ENCODE data around the gene ORM2. TPM values are rescaled to one million over a fixed set of nuclear protein-coding genes. Genes with fewer than 3 reads are reported as not detected.
A peak's percentile ranks its signal among the peaks of the same experiment; 100 is the strongest.
"Not testable (repeated sequence)": the region's sequence is repeated elsewhere in the genome, so short reads cannot be mapped to it uniquely, and the experiment has no call there.

Gene ORM2
- polyA plus RNA-seq, 1 donor from 2014 or later: not detected

- no peak overlapping the region for H3K4me3 Mint-ChIP-seq
- H3K4me1 Mint-ChIP-seq: no peaks in the 10 kb centered on the region
- peaks cover 0 to 5% (median 2%) of the 10 kb centered on the region in 3 donors for H3K9me3 Mint-ChIP-seq
- H3K36me3 Mint-ChIP-seq: no peaks in the 10 kb centered on the region
- H3K27me3 Mint-ChIP-seq: peaks cover 9% of the 10 kb centered on the region
- no peak overlapping the region for H3K27ac Mint-ChIP-seq
Observed at GRCh38 chr9:114316605-114317230, 13.0 kb upstream of the ORM2 start.

- Mint-ChIP-seq H3K36me3 (no peaks in the 10 kb centered on the region), H3K9me3 (peaks cover 0 to 5% (median 2%) of the 10 kb centered on the region in 3 donors), H3K4me3 (no peak overlapping the region), H3K27ac (no peak overlapping the region), H3K27me3 (peaks cover 14% of the 10 kb centered on the region), H3K4me1 (no peaks in the 10 kb centered on the region)
Observed at GRCh38 chr9:114317665-114318357, 11.9 kb upstream of the ORM2 start.

DNA sequence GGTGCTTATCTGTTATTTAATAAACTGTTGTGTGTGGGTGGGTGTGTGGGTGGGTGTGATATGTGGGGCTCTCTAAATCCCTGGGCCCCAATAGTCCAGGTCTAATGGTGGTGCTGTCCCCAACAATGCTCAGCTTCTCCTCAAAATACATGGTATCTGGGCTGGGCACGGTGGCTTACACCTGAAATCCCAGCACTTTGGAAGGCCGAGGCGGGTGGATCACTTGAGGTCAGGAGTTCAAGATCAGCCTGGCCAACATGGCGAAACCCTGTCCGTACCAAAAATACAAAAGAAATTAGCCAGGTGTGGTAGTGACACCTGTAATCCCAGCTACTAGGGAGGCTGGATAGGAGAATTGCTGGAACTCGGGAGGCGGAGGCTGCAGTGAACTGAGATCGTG lies 11.3 kb upstream of the ORM2 start:
- no peaks in the 10 kb centered on the region for H3K4me1 Mint-ChIP-seq
- peaks cover 0 to 5% (median 2%) of the 10 kb centered on the region in 3 donors for H3K9me3 Mint-ChIP-seq
- peaks cover 14% of the 10 kb centered on the region for H3K27me3 Mint-ChIP-seq
- H3K27ac Mint-ChIP-seq: no peak overlapping the region
- no peak overlapping the region for H3K4me3 Mint-ChIP-seq
- no peaks in the 10 kb centered on the region for H3K36me3 Mint-ChIP-seq

DNA sequence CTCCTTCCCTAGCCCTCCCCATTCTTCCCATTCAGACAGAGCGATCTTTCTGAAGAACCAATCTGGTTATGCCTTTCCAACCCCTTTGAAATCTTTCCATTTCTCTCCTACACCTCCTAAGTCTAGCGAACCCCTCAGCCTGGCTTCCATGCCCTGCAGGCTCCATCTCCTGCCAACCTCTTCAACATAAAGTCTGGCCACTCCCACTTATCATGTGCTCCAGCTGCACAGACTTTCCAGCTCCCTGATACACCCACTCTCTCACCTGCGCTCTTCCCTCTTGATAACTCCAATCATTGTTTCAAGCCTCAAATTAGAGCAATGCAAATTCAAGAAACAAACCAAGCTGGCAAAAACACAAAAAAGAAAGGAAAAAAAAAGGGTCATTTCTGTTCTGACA lies 10.5 kb upstream of the ORM2 start:
- no peaks in the 10 kb centered on the region for H3K36me3 Mint-ChIP-seq
- H3K4me1 Mint-ChIP-seq: no peaks in the 10 kb centered on the region
- H3K4me3 Mint-ChIP-seq: no peak overlapping the region
- H3K27ac Mint-ChIP-seq: peak overlapping the region in 1 of 3 donors; percentile 21
- H3K27me3 Mint-ChIP-seq: peaks cover 14% of the 10 kb centered on the region
- H3K9me3 Mint-ChIP-seq: peaks cover 0 to 5% (median 2%) of the 10 kb centered on the region in 3 donors

- not testable (repeated sequence) for H3K27ac Mint-ChIP-seq, H3K4me3 Mint-ChIP-seq, H3K36me3 Mint-ChIP-seq, H3K9me3 Mint-ChIP-seq, H3K4me1 Mint-ChIP-seq
- peaks cover 14% of the 10 kb centered on the region for H3K27me3 Mint-ChIP-seq
Observed at GRCh38 chr9:114320710-114321109, 9.0 kb upstream of the ORM2 start.

DNA sequence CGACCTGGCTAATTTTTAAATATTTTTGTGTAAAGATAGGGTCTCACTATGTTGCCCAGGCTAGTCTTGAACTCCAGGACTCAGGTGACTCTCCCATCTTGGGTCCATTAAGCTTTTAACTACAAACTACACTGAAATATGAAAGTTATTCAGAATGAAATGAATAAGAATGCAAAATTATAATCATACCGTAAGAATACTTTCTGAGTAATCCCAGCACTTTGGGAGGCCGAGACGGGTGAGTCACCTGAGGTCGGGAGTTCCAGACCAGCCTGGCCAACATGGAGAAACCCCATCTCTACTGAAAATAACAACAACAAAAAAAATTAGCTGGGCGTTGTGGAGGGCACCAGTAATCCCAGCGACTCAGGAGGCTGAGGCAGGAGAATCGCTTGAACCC lies 7.9 kb upstream of the ORM2 start:
- Mint-ChIP-seq H3K36me3 (no peaks in the 10 kb centered on the region), H3K4me1 (no peaks in the 10 kb centered on the region), H3K9me3 (no peaks in the 10 kb centered on the region), H3K27ac (no peak overlapping the region), H3K27me3 (peaks cover 14% of the 10 kb centered on the region), H3K4me3 (no peak overlapping the region)

GRCh38 chr9:114322160-114322818 lies 7.4 kb upstream of the ORM2 start:
- H3K4me3 Mint-ChIP-seq, H3K9me3 Mint-ChIP-seq: not testable (repeated sequence)
- H3K27me3 Mint-ChIP-seq: peaks cover 14% of the 10 kb centered on the region

GRCh38 chr9:114322831-114323531 lies 6.7 kb upstream of the ORM2 start, which contains the start of gene ORM1:
Gene ORM1 (plus strand): TSS chr9:114323098. CDS start chr9:114323134, 36 bp downstream.
- H3K9me3 Mint-ChIP-seq, H3K36me3 Mint-ChIP-seq, H3K27ac Mint-ChIP-seq, H3K4me3 Mint-ChIP-seq, H3K4me1 Mint-ChIP-seq: not testable (repeated sequence)
- peaks cover 12% of the 10 kb centered on the region for H3K27me3 Mint-ChIP-seq

More at GRCh38 chr9:114322160-114322818, 7.4 kb upstream of the ORM2 start:
- not testable (repeated sequence) for H3K4me1 Mint-ChIP-seq, H3K27ac Mint-ChIP-seq, H3K36me3 Mint-ChIP-seq

DNA sequence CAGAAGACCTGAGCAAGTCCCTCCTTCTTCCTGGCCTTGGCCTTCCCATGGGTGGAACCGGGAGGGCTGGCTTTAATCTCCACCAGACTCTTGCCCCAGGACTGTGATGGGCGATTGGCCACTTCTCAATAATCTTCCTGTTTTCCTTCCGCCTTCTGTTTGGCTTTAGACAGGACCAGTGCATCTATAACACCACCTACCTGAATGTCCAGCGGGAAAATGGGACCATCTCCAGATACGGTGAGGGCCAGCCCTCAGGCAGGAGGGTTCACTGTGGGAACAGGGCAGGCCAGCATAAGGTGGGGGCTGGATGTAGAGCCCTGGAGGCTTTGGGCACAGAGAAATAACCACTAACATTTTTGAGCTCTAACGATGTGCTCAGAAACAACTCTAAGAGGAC lies 5.8 kb upstream of the ORM2 start:
- H3K36me3 Mint-ChIP-seq, H3K27ac Mint-ChIP-seq, H3K9me3 Mint-ChIP-seq, H3K4me1 Mint-ChIP-seq, H3K27me3 Mint-ChIP-seq, H3K4me3 Mint-ChIP-seq: not testable (repeated sequence)

DNA sequence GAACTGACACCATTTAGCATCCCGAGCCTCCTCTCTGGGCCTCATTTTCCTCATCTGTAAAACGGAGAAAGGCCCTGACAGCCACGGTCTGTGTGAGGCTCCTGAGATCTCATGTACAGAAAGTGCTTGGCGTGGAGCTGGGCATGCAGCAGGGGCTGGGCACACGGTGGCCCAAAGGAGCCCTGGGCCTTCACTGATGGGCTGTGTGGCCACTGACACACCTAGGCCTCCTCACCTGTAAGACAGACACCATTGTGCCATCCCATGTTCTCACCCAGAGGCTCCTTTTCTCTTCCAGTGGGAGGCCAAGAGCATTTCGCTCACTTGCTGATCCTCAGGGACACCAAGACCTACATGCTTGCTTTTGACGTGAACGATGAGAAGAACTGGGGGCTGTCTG lies 5.2 kb upstream of the ORM2 start:
- H3K27me3 Mint-ChIP-seq: peaks cover 5% of the 10 kb centered on the region
- H3K36me3 Mint-ChIP-seq: no peaks in the 10 kb centered on the region
- H3K9me3 Mint-ChIP-seq: no peaks in the 10 kb centered on the region
- no peak overlapping the region for H3K4me3 Mint-ChIP-seq
- H3K4me1 Mint-ChIP-seq: no peaks in the 10 kb centered on the region
- no peak overlapping the region for H3K27ac Mint-ChIP-seq

GRCh38 chr9:114324965-114325364 lies 4.7 kb upstream of the ORM2 start:
- not testable (repeated sequence) for H3K4me3 Mint-ChIP-seq, H3K27me3 Mint-ChIP-seq, H3K9me3 Mint-ChIP-seq, H3K4me1 Mint-ChIP-seq, H3K27ac Mint-ChIP-seq, H3K36me3 Mint-ChIP-seq

GRCh38 chr9:114325684-114326254 lies 3.9 kb upstream of the ORM2 start:
- not testable (repeated sequence) for H3K27ac Mint-ChIP-seq, H3K4me1 Mint-ChIP-seq, H3K9me3 Mint-ChIP-seq, H3K4me3 Mint-ChIP-seq, H3K27me3 Mint-ChIP-seq, H3K36me3 Mint-ChIP-seq

GRCh38 chr9:114327749-114328148 lies 1.9 kb upstream of the ORM2 start:
- no peaks in the 10 kb centered on the region for H3K27me3 Mint-ChIP-seq
- H3K4me3 Mint-ChIP-seq: no peak overlapping the region
- H3K4me1 Mint-ChIP-seq: peaks cover 6 to 8% (median 8%) of the 10 kb centered on the region in 3 donors
- no peaks in the 10 kb centered on the region for H3K36me3 Mint-ChIP-seq
- no peaks in the 10 kb centered on the region for H3K9me3 Mint-ChIP-seq
- H3K27ac Mint-ChIP-seq: no peak overlapping the region

DNA sequence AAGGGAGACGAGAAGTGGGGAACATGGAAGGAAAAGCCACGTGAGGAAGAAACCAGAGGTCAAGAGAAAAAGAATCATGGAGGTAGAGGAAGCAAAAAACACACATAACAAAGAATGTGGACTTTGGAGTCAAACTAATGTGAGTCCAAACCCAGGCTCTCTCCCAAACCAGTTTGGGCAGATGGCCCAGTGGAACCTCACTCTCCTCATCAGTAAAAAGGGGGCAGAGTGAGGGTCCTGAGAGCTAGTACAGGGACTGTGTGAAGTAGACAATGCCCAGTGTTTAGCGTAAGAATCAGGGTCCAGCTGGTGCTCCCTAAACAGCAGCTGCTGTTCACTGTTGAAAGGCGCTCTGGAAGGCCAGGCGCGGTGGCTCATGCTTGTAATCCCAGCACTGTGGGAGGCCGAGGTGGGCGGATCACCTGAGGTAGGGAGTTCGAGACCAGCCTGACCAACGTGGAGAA lies 1.3 kb upstream of the ORM2 start:
- H3K9me3 Mint-ChIP-seq, H3K4me1 Mint-ChIP-seq, H3K27me3 Mint-ChIP-seq, H3K36me3 Mint-ChIP-seq, H3K27ac Mint-ChIP-seq, H3K4me3 Mint-ChIP-seq: not testable (repeated sequence)

Measured in IgD-negative memory B cell (primary cell).